Left ventricle myocardium inferior (tissue), 1 donor: Measurements from ENCODE around the gene CBX3. TPM values are rescaled to one million over a fixed set of nuclear protein-coding genes. Genes with fewer than 3 reads are reported as not detected.
A peak's percentile ranks its signal among the peaks of the same experiment; 100 is the strongest.
"Not testable (repeated sequence)": the region's sequence is repeated elsewhere in the genome, so short reads cannot be mapped to it uniquely, and the experiment has no call there.

Experiments used
- DNase-seq: peaks from one replicate; pipeline ENCODE4 v3.0.0-alpha.2; 2020
- H3K27ac ChIP-seq: fragments of 200-600 bp; replicated peaks from 2 replicates; pipeline ENCODE4 v1.8.0; 2021
- H3K27me3 ChIP-seq: fragments of 200-600 bp; 2 replicates; pipeline ENCODE4 v1.8.0; 2021; ENCODE audit warnings: low read depth
- H3K36me3 ChIP-seq: fragments of 200-600 bp; 2 replicates; pipeline ENCODE4 v1.8.0; 2021
- H3K4me1 ChIP-seq: fragments of 200-600 bp; 2 replicates; pipeline ENCODE4 v1.8.0; 2021
- H3K4me3 ChIP-seq: fragments of 200-600 bp; 2 replicates; pipeline ENCODE4 v1.8.0; 2021; ENCODE audit warnings: mild to moderate bottlenecking, moderate library complexity
- H3K9me3 ChIP-seq: fragments of 200-600 bp; replicated peaks from 2 replicates; pipeline ENCODE4 v1.8.0; 2021
- CTCF ChIP-seq: fragments of 200-600 bp; IDR thresholded peaks from 2 replicates; pipeline ENCODE4 v1.8.0; 2021; ENCODE audit warnings: antibody characterized with exemption, mild to moderate bottlenecking, borderline replicate concordance
- intact Hi-C: fragments of 100-400 bp; cut with micrococcal nuclease; formaldehyde crosslinking; loops from one replicate; pipeline ENCODE4 v1.11.0; 2022
- total RNA-seq: library from RNA; stranded (reverse); fragmentation: NEBNext Ultra II Directional; extraction: Animal tissue kit (Norgen Biotek cat#: 25700); gene quantifications from one replicate; pipeline ENCODE4 v1.2.1, GENCODE V29; 2021
- donor health status: DM: no; HTN: yes; CAD: no; lungs with severe emphysema.

The CBX3 gene
- total RNA-seq, 1 donor from 2014 or later = 58.5 TPM

- intact Hi-C loops = no loop called here
- peak overlapping the region; percentile 44 for H3K27ac ChIP-seq
- H3K36me3 ChIP-seq = peaks cover 19% of the 10 kb centered on the region
- H3K4me3 ChIP-seq = no peak overlapping the region
- no peaks in the 10 kb centered on the region for H3K27me3 ChIP-seq
- TF ChIP-seq CTCF = no peak
- peaks cover 36% of the 10 kb centered on the region for H3K4me1 ChIP-seq
- H3K9me3 ChIP-seq = no peaks in the 10 kb centered on the region
- DNase-seq = no peak
These were observed 19.3 kb upstream of the CBX3 start for GRCh38 chr7:26182283-26182682.

DNA sequence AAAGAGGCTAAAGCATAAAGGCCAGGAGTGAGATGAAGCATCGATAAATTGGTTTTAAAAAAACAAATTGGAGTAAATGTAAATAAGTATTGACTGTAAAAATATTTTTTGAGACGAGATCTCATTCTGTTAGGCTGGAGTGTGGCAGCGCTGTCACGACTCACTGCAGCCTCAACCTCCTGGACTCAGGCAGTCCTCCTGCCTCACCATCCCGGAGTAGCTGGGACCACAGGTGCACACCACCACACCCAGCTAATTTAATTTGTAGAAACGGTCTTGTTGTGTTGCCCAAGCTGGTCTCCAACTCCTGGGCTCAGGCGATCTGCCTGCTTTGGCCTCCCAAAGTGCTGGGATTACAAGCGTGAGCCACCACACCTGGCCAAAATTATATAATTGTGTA lies 18.8 kb upstream of the CBX3 start:
- Histone ChIP-seq H3K4me1 (peaks cover 37% of the 10 kb centered on the region), H3K27me3 (no peaks in the 10 kb centered on the region), H3K36me3 (peaks cover 23% of the 10 kb centered on the region), H3K27ac (peak overlapping the region; percentile 44), H3K4me3 (no peak overlapping the region), H3K9me3 (no peaks in the 10 kb centered on the region)
- intact Hi-C loops = no loop called here
- no peak for TF ChIP-seq CTCF
- DNase-seq = no peak

- peak overlapping the region; percentile 44 for H3K27ac ChIP-seq
- TF ChIP-seq CTCF = no peak
- no peaks in the 10 kb centered on the region for H3K27me3 ChIP-seq
- no peak overlapping the region for H3K4me3 ChIP-seq
- DNase-seq = no peak
- H3K36me3 ChIP-seq = peaks cover 34% of the 10 kb centered on the region
- H3K9me3 ChIP-seq = no peaks in the 10 kb centered on the region
- intact Hi-C loops = no loop called here
- H3K4me1 ChIP-seq = peaks cover 45% of the 10 kb centered on the region
These were observed 17.8 kb upstream of the CBX3 start for GRCh38 chr7:26183545-26184280.

DNA sequence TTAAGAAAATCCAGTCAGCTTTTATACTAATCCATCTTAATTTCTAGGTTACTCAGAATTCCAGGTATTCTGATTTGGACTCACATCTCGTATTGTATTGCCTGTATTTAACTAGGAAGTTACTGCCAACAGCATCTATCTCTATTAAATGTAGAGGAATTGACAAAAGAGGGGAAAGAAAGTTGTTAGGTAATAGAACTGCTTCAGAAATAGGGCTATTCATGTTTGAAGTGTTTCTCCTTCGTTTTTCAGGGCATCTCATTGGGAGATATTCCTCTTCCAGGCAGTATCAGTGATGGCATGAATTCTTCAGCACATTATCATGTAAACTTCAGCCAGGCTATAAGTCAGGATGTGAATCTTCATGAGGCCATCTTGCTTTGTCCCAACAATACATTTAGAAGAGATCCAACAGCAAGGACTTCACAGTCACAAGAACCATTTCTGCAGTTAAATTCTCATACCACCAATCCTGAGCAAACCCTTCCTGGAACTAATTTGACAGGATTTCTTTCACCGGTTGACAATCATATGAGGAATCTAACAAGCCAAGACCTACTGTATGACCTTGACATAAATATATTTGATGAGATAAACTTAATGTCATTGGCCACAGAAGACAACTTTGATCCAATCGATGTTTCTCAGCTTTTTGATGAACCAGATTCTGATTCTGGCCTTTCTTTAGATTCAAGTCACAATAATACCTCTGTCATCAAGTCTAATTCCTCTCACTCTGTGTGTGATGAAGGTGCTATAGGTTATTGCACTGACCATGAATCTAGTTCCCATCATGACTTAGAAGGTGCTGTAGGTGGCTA lies 17.1 kb upstream of the CBX3 start:
- Histone ChIP-seq H3K4me1 (peaks cover 45% of the 10 kb centered on the region), H3K36me3 (peaks cover 41% of the 10 kb centered on the region), H3K27ac (peak overlapping the region; percentile 44)
- DNase-seq, H3K9me3 ChIP-seq, intact Hi-C loops, H3K4me3 ChIP-seq, H3K27me3 ChIP-seq: not testable (repeated sequence)

GRCh38 chr7:26185131-26185843 lies 16.3 kb upstream of the CBX3 start:
- Histone ChIP-seq H3K27me3 (no peaks in the 10 kb centered on the region), H3K4me3 (no peak overlapping the region), H3K4me1 (peaks cover 46% of the 10 kb centered on the region), H3K36me3 (peaks cover 49% of the 10 kb centered on the region), H3K9me3 (no peaks in the 10 kb centered on the region), H3K27ac (no peak overlapping the region)
- intact Hi-C loops = no loop called here
- no peak for TF ChIP-seq CTCF
- DNase-seq = no peak
